SJCRH30 (cell line): ENCODE results near the gene GRAMD2B. TPM values are rescaled to one million over a fixed set of nuclear protein-coding genes. Genes with fewer than 3 reads are reported as not detected.
"Not testable (repeated sequence)": the region's sequence is repeated elsewhere in the genome, so short reads cannot be mapped to it uniquely, and the experiment has no call there.

ENCODE experiments used
- DNase-seq, 2 experiments: peaks; one replicate each; pipeline ENCODE4 v3.0.0-alpha.2; 2015 to 2020
- H3K27ac ChIP-seq: fragments of 250-450 bp; sonication (Bioruptor Pico); 2 replicates; pipeline ENCODE4 v1.5.1; 2020; ENCODE audit warnings: mild to moderate bottlenecking, moderate library complexity
- H3K27me3 ChIP-seq: fragments of 250-450 bp; sonication (Bioruptor Pico); 2 replicates; pipeline ENCODE4 v1.5.1; 2020; ENCODE audit warnings: mild to moderate bottlenecking, moderate library complexity
- H3K36me3 ChIP-seq: fragments of 250-450 bp; sonication (Bioruptor Pico); 2 replicates; pipeline ENCODE4 v1.5.1; 2020; ENCODE audit warnings: mild to moderate bottlenecking, moderate library complexity
- H3K4me1 ChIP-seq: fragments of 250-450 bp; sonication (Bioruptor Pico); 2 replicates; pipeline ENCODE4 v1.5.1; 2020; ENCODE audit warnings: mild to moderate bottlenecking, moderate library complexity
- H3K4me3 ChIP-seq: fragments of 250-450 bp; sonication (Bioruptor Pico); 2 replicates; pipeline ENCODE4 v1.5.1; 2020; ENCODE audit warnings: mild to moderate bottlenecking, moderate library complexity
- H3K9me3 ChIP-seq: fragments of 250-450 bp; sonication (Bioruptor Pico); replicated peaks from 2 replicates; pipeline ENCODE4 v1.5.1; 2020; ENCODE audit warnings: mild to moderate bottlenecking, moderate library complexity
- total RNA-seq: library from RNA; depleted of rRNA; stranded (reverse); fragments of >200 nt; shearing (Covaris generic); gene quantifications from 2 replicates; pipeline ENCODE4 v1.2.3, GENCODE V29; 2014

Gene GRAMD2B
- total RNA-seq, 1 experiment from 2014 or later, result 14.3 TPM

DNA sequence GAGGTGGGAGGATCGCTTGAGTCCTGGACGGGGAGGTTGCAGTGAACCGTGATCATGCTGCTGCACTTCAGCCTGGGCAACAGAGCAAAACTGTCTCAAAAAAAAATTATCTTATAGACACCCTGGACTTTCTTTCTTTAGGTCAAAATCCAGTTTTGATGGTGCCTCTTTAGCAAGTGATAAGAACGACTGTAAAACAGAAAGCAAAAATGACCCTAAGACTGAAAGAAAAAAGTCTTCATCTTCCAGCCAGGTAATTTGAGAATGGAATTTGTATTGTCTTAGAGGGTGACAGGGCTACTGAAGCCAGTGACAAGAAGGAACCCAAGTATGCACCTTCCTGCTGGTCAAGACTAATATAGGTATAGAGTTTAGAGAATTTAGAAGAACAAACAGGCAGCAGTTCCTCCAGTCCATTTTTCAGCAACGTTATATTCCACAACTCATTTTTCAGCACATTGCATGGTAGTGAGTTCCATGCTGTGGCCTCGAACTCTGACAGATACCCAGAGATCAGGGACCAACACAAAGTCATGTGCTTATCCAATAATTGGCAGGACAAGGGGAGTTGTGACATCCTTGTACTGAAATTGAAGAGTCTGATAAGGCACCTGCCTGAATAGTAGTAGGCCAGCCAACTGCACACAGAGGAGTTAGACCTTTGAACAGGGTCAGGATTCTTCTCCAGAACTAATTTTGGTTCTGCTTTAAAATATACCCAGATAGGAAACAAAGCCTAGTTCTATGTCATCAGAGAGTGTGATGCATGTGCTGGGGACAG, 46.5 kb downstream of the GRAMD2B start:
- H3K9me3 ChIP-seq, result no peaks in the 10 kb centered on the region
- no peak overlapping the region for H3K27ac ChIP-seq
- peaks cover 9% of the 10 kb centered on the region for H3K4me1 ChIP-seq
- H3K4me3 ChIP-seq, result no peak overlapping the region
- no peak for DNase-seq
- no peaks in the 10 kb centered on the region for H3K27me3 ChIP-seq
- H3K36me3 ChIP-seq, result peaks cover 11% of the 10 kb centered on the region; the same call in 1 of the 2 replicates

DNA sequence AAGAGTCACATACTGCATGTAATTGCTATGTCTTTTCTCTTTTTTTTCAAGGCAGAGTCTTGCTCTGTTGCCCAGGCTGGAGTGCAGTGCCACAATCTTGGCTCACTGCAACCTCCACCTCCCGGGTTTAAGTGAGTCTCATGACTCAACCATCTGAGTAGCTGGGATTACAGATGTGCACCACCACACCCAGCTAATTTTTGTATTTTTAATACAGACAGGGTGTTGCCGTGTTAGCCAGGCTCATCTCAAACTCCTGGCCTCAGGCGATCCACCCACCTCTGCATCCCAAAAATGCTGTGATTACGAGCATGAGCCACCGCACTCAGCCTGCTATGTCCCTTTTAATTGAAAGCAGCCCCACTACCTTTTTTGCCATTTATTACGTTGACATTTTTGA, 47.3 kb downstream of the GRAMD2B start:
- not testable (repeated sequence) for H3K27me3 ChIP-seq
- H3K36me3 ChIP-seq, result peaks cover 11% of the 10 kb centered on the region; the same call in 1 of the 2 replicates

DNA sequence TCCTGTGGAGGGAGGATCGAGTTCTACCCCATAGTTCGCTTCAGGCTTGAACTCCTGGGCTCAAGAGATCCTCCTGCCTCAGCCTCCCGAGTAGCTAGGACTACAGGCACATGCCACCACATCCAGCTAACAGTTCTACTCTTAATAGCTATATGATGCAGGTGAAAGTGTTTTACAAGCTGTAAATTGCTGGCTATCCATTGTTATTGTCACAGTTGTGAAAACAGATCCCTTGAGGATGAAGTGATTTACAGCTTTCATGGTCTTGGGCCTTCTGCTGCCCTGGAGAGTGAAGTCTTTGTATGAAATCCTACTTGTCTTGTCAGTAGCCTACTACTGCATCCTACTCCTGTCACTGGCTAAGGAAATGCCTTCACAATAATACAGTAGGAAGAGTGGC, 48.0 kb downstream of the GRAMD2B start:
- Histone ChIP-seq H3K4me1 (peaks cover 9% of the 10 kb centered on the region), H3K27ac (no peak overlapping the region), H3K9me3 (no peaks in the 10 kb centered on the region), H3K27me3 (no peaks in the 10 kb centered on the region), H3K36me3 (peaks cover 11% of the 10 kb centered on the region; the same call in 1 of the 2 replicates), H3K4me3 (no peak overlapping the region)
- DNase-seq, result no peak

More for the DNA sequence above, 47.3 kb downstream of the GRAMD2B start:
- H3K4me1 ChIP-seq, H3K4me3 ChIP-seq, H3K9me3 ChIP-seq, H3K27ac ChIP-seq, DNase-seq: not testable (repeated sequence)

DNA sequence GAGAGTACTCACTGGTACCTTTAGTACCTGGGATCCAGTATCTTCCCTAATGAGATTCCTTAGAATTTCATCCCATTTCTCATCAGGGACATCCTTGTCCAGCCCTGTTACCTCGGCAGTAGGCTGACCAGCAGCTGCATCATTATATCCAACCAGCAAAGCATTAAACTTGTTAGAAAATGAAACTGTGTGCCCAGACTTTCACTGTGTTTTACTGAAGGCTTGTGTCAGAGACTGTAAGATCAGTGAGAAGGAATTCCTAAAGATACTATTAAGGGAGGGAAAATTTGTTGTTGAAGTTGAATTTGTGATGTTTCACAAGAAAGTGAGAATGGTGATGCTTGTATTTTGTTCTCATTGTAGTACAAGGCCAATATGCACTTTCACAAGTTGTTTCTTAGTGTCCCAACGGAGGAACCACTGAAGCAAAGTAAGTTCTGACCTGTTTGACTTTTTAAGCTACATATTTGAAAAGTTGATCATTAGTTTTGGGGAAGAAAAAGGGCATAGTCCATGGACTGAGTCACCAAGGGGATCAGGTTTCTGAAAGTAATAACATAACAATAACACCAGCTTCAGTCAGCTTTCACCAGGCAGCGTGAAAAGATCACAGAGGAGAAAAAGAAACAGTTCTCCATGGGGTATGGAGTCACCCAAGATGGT, 48.8 kb downstream of the GRAMD2B start:
- no peak overlapping the region for H3K4me3 ChIP-seq
- H3K27ac ChIP-seq, result no peak overlapping the region; the same call in 1 of the 2 replicates
- DNase-seq, result peak in 1 of 2 experiments; percentile 22
- no peaks in the 10 kb centered on the region for H3K27me3 ChIP-seq
- H3K4me1 ChIP-seq, result peaks cover 9% of the 10 kb centered on the region
- peaks cover 11% of the 10 kb centered on the region; the same call in 1 of the 2 replicates for H3K36me3 ChIP-seq
- H3K9me3 ChIP-seq, result no peaks in the 10 kb centered on the region

DNA sequence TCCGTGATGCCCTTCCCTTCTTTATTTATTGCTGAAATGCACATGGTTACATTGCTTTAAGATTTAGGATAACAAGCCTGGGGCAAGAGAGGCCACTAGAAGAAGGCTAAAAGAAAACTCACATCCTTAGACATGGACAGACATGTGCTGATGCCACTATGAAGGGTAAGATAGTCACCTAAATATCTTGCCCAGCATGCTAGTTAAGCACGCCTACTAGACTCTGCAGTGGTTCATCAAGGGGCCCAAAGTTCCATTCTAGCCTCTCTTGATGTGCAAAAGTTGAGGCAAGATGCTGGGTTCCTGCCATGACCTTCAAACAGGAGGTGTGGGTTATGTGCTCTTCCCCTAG, 49.3 kb downstream of the GRAMD2B start:
- H3K27me3 ChIP-seq, result no peaks in the 10 kb centered on the region
- H3K4me3 ChIP-seq, result no peak overlapping the region
- peaks cover 11% of the 10 kb centered on the region; the same call in 1 of the 2 replicates for H3K36me3 ChIP-seq
- H3K4me1 ChIP-seq, result peaks cover 9% of the 10 kb centered on the region
- DNase-seq, result no peak
- no peak overlapping the region; the same call in 1 of the 2 replicates for H3K27ac ChIP-seq
- H3K9me3 ChIP-seq, result no peaks in the 10 kb centered on the region

DNA sequence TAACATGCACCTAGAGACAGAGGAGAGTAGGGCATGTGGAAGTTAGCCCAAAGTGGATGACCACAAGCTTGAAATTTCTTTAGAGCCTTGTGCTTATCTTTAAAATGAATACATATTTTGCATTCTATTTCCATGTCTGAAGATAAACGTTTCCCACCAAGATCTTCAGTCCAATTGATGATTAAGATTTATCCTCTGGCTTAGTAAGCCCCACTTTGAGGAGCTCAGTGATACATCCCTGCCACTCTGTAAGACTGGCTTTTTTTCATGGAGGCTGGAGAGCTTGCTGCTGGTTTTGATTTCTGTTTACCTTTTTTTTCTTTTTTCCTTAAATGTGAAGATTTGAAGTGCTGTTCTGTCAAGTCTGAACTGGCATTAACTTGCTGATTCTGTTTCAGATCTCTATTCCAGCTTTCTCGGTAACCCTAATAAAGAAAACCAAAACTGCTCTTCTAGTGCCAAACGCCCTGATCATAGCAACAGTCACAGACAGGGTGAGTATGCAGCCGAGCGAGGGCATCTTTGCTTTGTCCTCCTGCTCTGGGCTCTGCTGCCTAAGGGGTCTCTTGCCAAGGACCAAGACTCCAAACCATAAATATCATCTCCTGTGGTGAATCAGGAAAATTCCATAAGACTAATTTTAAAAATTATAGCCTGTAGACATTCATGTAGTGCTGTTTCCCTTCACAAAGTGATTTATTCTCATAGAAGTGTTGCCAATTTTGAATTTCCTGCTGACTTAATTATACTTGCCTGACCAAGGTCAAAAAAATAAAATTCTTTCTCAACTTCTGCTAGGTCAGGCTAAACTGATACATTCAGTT, 54.3 kb downstream of the GRAMD2B start:
- peaks cover 9% of the 10 kb centered on the region for H3K36me3 ChIP-seq
- peaks cover 4% of the 10 kb centered on the region for H3K4me1 ChIP-seq
- no peaks in the 10 kb centered on the region for H3K27me3 ChIP-seq
- H3K27ac ChIP-seq, result no peak overlapping the region
- no peak overlapping the region for H3K4me3 ChIP-seq
- H3K9me3 ChIP-seq, result no peaks in the 10 kb centered on the region
- DNase-seq, result no peak

DNA sequence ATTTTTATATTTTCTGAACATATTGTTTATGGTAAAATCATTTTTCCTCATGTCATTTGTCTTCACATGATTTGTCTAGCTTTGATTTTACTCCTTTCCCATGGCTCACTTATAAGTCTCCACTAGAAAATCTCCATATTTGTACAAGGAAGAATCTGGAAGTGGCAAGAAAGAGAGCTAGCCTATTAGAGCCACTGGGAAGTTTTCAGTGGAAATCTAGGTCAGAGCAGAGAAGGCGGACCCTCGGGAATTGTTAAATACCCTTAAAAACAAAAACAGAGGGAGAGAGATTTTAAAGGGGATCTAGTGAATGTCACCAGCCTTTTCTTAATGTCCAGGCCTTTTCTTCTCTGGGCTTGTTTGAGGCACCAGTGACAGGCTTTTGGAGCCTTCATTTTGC, 56.6 kb downstream of the GRAMD2B start:
- Histone ChIP-seq H3K27me3 (no peaks in the 10 kb centered on the region), H3K27ac (no peak overlapping the region), H3K36me3 (peaks cover 5% of the 10 kb centered on the region; the same call in 1 of the 2 replicates), H3K4me3 (no peak overlapping the region), H3K4me1 (peaks cover 15% of the 10 kb centered on the region), H3K9me3 (no peaks in the 10 kb centered on the region)
- DNase-seq, result no peak

DNA sequence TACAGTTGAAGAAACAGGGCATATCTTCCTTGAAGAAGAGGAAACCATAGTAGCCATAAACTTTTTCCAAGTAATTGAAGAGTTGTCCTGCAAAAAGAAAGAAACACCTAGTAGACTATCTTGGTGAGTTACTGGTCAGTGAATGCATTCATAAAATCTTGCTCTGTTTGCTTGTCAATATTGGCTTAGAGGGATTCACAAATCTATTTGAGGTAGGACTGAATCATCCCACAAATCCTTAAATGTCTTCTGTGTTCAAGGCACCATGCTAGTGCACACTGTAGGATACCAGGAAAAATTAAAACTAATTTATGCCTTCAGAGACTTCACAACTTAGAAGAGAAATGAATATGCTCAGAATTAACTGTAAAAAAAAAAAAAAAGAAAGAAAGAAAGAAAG, 57.6 kb downstream of the GRAMD2B start:
- Histone ChIP-seq H3K4me1 (peaks cover 15% of the 10 kb centered on the region), H3K27me3 (no peaks in the 10 kb centered on the region), H3K27ac (no peak overlapping the region), H3K9me3 (no peaks in the 10 kb centered on the region), H3K36me3 (peaks cover 5% of the 10 kb centered on the region; the same call in 1 of the 2 replicates), H3K4me3 (no peak overlapping the region)
- no peak for DNase-seq

DNA sequence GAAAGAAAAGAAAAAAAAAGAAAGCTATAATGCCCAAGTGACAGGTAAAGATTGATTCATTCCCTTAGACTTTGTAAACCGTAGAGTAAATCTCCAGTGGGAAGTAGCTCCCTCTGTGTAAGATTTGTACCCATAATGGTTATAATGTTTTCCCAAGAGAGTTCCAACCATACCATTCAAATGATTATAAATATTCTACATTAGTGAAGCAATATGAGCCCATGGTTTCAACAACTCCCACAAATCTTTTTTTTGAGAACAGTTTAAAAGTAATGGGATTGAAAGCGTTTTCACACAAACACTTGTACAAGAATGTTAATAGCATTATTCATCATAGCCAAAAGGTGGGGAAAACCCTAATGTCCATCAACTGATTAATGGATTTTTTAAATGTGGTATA, 58.0 kb downstream of the GRAMD2B start:
- Histone ChIP-seq H3K4me3 (no peak overlapping the region), H3K36me3 (peaks cover 5% of the 10 kb centered on the region; the same call in 1 of the 2 replicates), H3K27me3 (no peaks in the 10 kb centered on the region), H3K27ac (no peak overlapping the region), H3K9me3 (no peaks in the 10 kb centered on the region), H3K4me1 (peaks cover 15% of the 10 kb centered on the region)
- no peak for DNase-seq

DNA sequence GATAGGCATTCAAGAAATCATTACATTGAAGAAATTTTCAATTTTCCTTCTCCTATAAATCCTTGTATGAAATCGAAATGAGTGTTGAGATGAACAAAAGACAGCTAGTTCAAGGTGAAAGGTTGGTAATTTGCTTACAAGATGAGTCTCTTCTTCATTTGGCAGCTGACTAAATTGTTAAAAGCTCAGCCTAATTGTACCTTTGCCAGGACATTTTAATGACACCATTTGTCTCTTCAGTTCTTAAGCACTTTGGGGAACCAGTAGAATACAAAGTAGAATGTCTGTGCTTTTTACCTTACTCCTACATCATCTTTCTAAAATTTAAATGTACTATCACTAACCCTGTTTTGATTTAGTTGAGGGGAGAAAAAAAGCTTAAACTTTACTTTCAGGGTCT, 59.4 kb downstream of the GRAMD2B start:
- no peaks in the 10 kb centered on the region for H3K27me3 ChIP-seq
- no peaks in the 10 kb centered on the region for H3K9me3 ChIP-seq
- H3K36me3 ChIP-seq, result peaks cover 11% of the 10 kb centered on the region
- H3K4me1 ChIP-seq, result peaks cover 15% of the 10 kb centered on the region
- H3K27ac ChIP-seq, result peak overlapping the region; percentile 40
- no peak for DNase-seq
- no peak overlapping the region for H3K4me3 ChIP-seq

DNA sequence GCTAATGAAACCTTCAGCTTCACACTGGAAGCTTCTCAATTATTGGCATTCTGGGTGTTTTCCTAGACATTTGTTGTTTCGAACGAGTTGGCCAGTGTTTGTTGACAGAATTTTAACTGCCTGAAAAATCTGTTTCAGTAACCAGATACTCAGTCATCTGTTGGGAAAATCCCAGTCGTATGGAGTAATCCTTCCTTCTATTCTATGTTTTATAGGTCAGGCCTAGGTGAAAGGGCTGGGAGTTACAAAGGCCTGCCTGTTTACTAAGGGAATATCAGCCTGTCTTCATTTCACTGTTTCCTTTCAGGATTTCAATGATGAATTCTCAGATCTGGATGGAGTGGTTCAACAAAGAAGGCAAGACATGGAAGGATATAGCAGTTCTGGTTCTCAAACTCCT, 59.9 kb downstream of the GRAMD2B start:
- H3K4me3 ChIP-seq, result no peak overlapping the region
- H3K27me3 ChIP-seq, result no peaks in the 10 kb centered on the region
- H3K36me3 ChIP-seq, result peaks cover 12% of the 10 kb centered on the region
- peak; percentile 17 to 76 for DNase-seq
- peak overlapping the region; percentile 40 for H3K27ac ChIP-seq
- peaks cover 20% of the 10 kb centered on the region for H3K4me1 ChIP-seq
- H3K9me3 ChIP-seq, result no peaks in the 10 kb centered on the region

DNA sequence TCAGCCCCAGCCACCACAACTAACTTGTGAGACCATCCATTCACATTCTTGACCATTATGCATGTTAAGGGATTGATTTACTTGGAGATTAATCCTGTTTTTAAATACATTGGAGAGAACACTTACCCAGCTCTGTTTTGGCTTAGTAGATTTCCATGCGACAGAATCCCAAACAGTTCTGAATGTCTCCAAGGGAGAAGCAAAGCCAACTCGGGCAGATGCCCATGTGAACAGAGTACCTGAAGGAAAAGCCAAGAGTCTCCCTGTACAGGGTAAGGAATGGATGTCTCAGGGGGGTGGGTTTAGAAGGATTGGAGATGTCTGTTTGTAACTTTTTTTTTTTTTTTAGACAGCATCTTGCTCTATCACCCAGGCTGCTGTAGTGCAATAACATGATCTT, 61.0 kb downstream of the GRAMD2B start:
- Histone ChIP-seq H3K27me3 (no peaks in the 10 kb centered on the region), H3K9me3 (no peaks in the 10 kb centered on the region), H3K4me1 (peaks cover 29% of the 10 kb centered on the region), H3K4me3 (no peak overlapping the region), H3K36me3 (peaks cover 12% of the 10 kb centered on the region), H3K27ac (no peak overlapping the region)
- DNase-seq, result no peak

DNA sequence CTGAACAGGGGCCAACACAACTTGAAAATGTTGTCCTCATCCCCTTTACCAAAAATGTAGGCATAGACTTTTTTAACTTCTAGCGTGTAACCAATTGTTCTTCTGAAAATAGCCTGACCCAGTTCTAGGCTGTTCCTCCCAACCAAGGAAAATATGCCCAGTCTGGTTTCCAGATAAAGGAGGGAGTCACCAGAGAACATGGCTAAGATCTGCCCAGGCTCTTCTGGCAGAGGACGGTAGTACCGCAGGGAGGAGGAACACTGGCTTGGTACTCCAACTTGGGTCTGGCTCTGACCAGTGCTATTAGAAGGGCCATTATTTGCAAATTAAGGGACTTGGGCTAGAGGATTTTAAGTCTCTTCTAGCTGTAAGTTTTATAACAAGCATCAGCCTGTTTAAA, 63.1 kb downstream of the GRAMD2B start:
- Histone ChIP-seq H3K27me3 (no peaks in the 10 kb centered on the region), H3K27ac (no peak overlapping the region), H3K36me3 (peaks cover 10% of the 10 kb centered on the region), H3K4me3 (no peak overlapping the region), H3K4me1 (peaks cover 33% of the 10 kb centered on the region), H3K9me3 (no peaks in the 10 kb centered on the region)
- no peak for DNase-seq

DNA sequence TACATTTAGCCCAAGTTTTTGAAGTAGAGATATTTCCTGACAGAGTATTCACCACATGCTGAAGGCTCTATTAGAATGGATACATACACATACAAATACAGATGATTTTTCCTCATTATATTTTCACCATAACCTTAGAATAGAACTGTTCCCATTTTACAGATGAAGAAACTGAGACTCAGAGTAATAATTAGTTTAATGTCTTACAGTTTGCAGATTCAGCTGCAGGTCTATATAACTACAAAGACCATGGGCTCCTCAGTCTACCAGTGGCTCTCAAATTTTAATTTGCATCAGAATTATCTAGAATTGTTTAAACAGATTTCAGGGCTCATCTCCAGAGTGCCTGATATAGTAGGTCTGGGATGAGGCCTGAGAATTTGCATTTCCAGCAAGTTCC, 64.4 kb downstream of the GRAMD2B start:
- Histone ChIP-seq H3K4me1 (peaks cover 30% of the 10 kb centered on the region), H3K4me3 (no peak overlapping the region), H3K9me3 (no peaks in the 10 kb centered on the region), H3K27ac (no peak overlapping the region; the same call in 1 of the 2 replicates), H3K36me3 (peaks cover 9% of the 10 kb centered on the region), H3K27me3 (no peaks in the 10 kb centered on the region)
- DNase-seq, result no peak
